HCT116 (cell line): ENCODE measurements around the gene ADK. TPM values are rescaled to one million over a fixed set of nuclear protein-coding genes. Genes with fewer than 3 reads are reported as not detected.

Source experiments
- ATAC-seq: fragments of 200-7000 bp; cut with Tn5 transposase; 2 replicates; pipeline ENCODE4 v1.9.1; 2020; ENCODE audit warnings: mild to moderate bottlenecking, moderate library complexity
- BruUV-seq: library from RNA; stranded (reverse); fragments of 400-500 nt; replicated peaks from 2 replicates; lab custom pipeline; 2021; lab: Mats Ljungman, UMichigan
- CTCF ChIA-PET: fragments of 300-600 bp; sonication (Branson Sonifier 250); formaldehyde crosslinking; loops from one replicate; lab custom pipeline; 2021; ENCODE audit warnings: antibody characterized with exemption; lab: Charles Lee
- POLR2A ChIA-PET: fragments of 300-600, 350-600 bp; sonication (Branson Sonifier 250); formaldehyde crosslinking; loops from one replicate; lab custom pipeline; 2021; ENCODE audit warnings: antibody characterized with exemption; lab: Charles Lee
- RAD21 ChIA-PET, 2 experiments: fragments of 300-600 bp; sonication (Branson Sonifier 250); formaldehyde crosslinking; loops; one replicate each; lab custom pipeline; 2023; ENCODE audit warnings: low total read pairs in 2 of 2; ENCODE audit not compliant: uncharacterized antibody in 2 of 2, unreplicated experiment in 2 of 2, low non-redundant PET in 1 of 2; lab: Charles Lee
- DNase-seq: peaks from one replicate; pipeline ENCODE4 v3.0.0-alpha.2; 2010; ENCODE audit warnings: low read depth, low spot score
- H2AFZ ChIP-seq: fragments of 200-600 bp; shearing (Covaris generic), sonication (generic); 2 replicates; pipeline ENCODE4 v1.6.1; 2017; ENCODE audit warnings: low read depth, mixed run types, mixed read lengths, antibody characterized with exemption, low read length; ENCODE audit not compliant: poor library complexity, severe bottlenecking
- H3K27ac ChIP-seq: 2 replicates; pipeline ENCODE4 v1.5.1; 2012; ENCODE audit warnings: low read depth, low read length
- H3K27me3 ChIP-seq: fragments of 200-600 bp; sonication (generic); 2 replicates; pipeline ENCODE4 v1.6.1; 2016; ENCODE audit warnings: mixed run types, low read length, mixed read lengths; ENCODE audit not compliant: insufficient read depth
- H3K36me3 ChIP-seq, 2 experiments: fragments of 200-500 bp in 1 of 2; fragments of 200-600 bp in 1 of 2; sonication (Bioruptor generic) in 1 of 2; sonication (generic) in 1 of 2; 2 replicates each; pipeline versions ENCODE4 v1.5.1 to v1.6.1; 2014 to 2016; ENCODE audit warnings: low read length in 2 of 2, inconsistent platforms in 1 of 2, mixed read lengths in 1 of 2, mixed run types in 1 of 2; ENCODE audit not compliant: insufficient read depth in 2 of 2, control insufficient read depth in 1 of 2
- H3K4me1 ChIP-seq, 2 experiments: fragments of 200-600 bp in 1 of 2; sonication (generic) in 1 of 2; 2 replicates each; pipeline versions ENCODE4 v1.5.1 to v1.6.1; 2012 to 2017; ENCODE audit warnings: low read length in 2 of 2, inconsistent platforms in 1 of 2, mild to moderate bottlenecking in 1 of 2, mixed read lengths in 1 of 2, mixed run types in 1 of 2, moderate library complexity in 1 of 2; ENCODE audit not compliant: insufficient read depth in 2 of 2, control insufficient read depth in 1 of 2
- H3K4me2 ChIP-seq: fragments of 200-600 bp; sonication (generic); 2 replicates; pipeline ENCODE4 v1.6.1; 2017; ENCODE audit warnings: mixed run types, low read length, mixed read lengths
- H3K4me3 ChIP-seq, 2 experiments: fragments of 200-600 bp in 1 of 2; sonication (generic) in 1 of 2; replicated peaks in 1 of 2; 2 replicates each; pipeline ENCODE4 v1.5.1; 2011 to 2016; ENCODE audit warnings: low read length in 2 of 2, control low read depth in 1 of 2, low read depth in 1 of 2, mild to moderate bottlenecking in 1 of 2, mixed read lengths in 1 of 2, mixed run types in 1 of 2
- H3K79me2 ChIP-seq: fragments of 200-600 bp; sonication (generic); 2 replicates; pipeline ENCODE4 v1.6.1; 2017; ENCODE audit warnings: mild to moderate bottlenecking, mixed run types, low read length, moderate library complexity, mixed read lengths; ENCODE audit not compliant: insufficient read depth
- H3K9ac ChIP-seq: fragments of 200-600 bp; sonication (generic); 2 replicates; pipeline ENCODE4 v1.6.1; 2016; ENCODE audit warnings: low read length, mixed read lengths
- H3K9me2 ChIP-seq: fragments of 200-600 bp; sonication (generic), shearing (Covaris generic); 2 replicates; pipeline ENCODE4 v1.6.1; 2017; ENCODE audit warnings: mixed run types, mild to moderate bottlenecking, moderate library complexity; ENCODE audit not compliant: insufficient read depth
- H3K9me3 ChIP-seq, 2 experiments: fragments of 200-500 bp in 1 of 2; fragments of 200-600 bp in 1 of 2; sonication (Bioruptor generic) in 1 of 2; sonication (generic) in 1 of 2; 2 replicates each; pipeline ENCODE4 v1.6.1; 2014 to 2017; ENCODE audit warnings: low read length in 2 of 2, mixed read lengths in 2 of 2, inconsistent platforms in 1 of 2, low read depth in 1 of 2, mild to moderate bottlenecking in 1 of 2, mixed run types in 1 of 2, moderate library complexity in 1 of 2; ENCODE audit not compliant: control insufficient read depth in 1 of 2, insufficient read depth in 1 of 2
- H4K20me1 ChIP-seq: fragments of 200-600 bp; sonication (generic), shearing (Covaris generic); 2 replicates; pipeline ENCODE4 v1.6.1; 2017; ENCODE audit warnings: mixed run types, mild to moderate bottlenecking, moderate library complexity; ENCODE audit not compliant: insufficient read depth
- CBX3 ChIP-seq: IDR thresholded peaks from 2 replicates; pipeline ENCODE4 v1.6.1; 2012; ENCODE audit warnings: low read depth
- CEBPB ChIP-seq: IDR thresholded peaks from 2 replicates; pipeline ENCODE4 v1.6.1; 2012; ENCODE audit warnings: low read depth
- ELF1 ChIP-seq: IDR thresholded peaks from 2 replicates; pipeline ENCODE4 v1.6.1; 2012; ENCODE audit warnings: low read depth, borderline replicate concordance
- EZH2 ChIP-seq: fragments of 200-600 bp; sonication (generic); IDR thresholded peaks from 2 replicates; pipeline ENCODE4 v1.6.1; 2017; ENCODE audit warnings: antibody characterized with exemption, mixed run types
- FOSL1 ChIP-seq: IDR thresholded peaks from 2 replicates; pipeline ENCODE4 v1.6.1; 2012; ENCODE audit warnings: low read depth
- JUND ChIP-seq: IDR thresholded peaks from 2 replicates; pipeline ENCODE4 v1.6.1; 2012
- RAD21 ChIP-seq: IDR thresholded peaks from 2 replicates; pipeline ENCODE4 v1.6.1; 2012; ENCODE audit warnings: low read depth, mild to moderate bottlenecking
- SIN3A ChIP-seq: IDR thresholded peaks from 2 replicates; pipeline ENCODE4 v1.6.1; 2012; ENCODE audit warnings: low read depth
- SP1 ChIP-seq: IDR thresholded peaks from 2 replicates; pipeline ENCODE4 v1.6.1; 2012; ENCODE audit warnings: low read depth
- SRF ChIP-seq: IDR thresholded peaks from 2 replicates; pipeline ENCODE4 v1.6.1; 2012; ENCODE audit warnings: low read depth
- TCF7L2 ChIP-seq: IDR thresholded peaks from 2 replicates; pipeline ENCODE4 v1.7.0; 2011; ENCODE audit warnings: borderline replicate concordance, inconsistent platforms; ENCODE audit not compliant: insufficient read depth, insufficient read length; ENCODE audit errors: extremely low read depth
- YY1 ChIP-seq: IDR thresholded peaks from 2 replicates; pipeline ENCODE4 v1.6.1; 2011; ENCODE audit warnings: low read length, low read depth, moderate library complexity, mild to moderate bottlenecking; ENCODE audit not compliant: insufficient replicate concordance; ENCODE audit errors: extremely low read depth
- ZFX ChIP-seq: fragments of 450-650 bp; IDR thresholded peaks from 2 replicates; pipeline ENCODE4 v1.6.1; 2017
- intact Hi-C: fragments of 100-400 bp; cut with micrococcal nuclease; formaldehyde crosslinking; loops from 2 replicates; pipeline ENCODE4 v1.10.0; 2022
- total RNA-seq: library from RNA; stranded (reverse); gene quantifications from one replicate; pipeline ENCODE4 v1.2.1, GENCODE V29; 2021; ENCODE audit not compliant: unreplicated experiment
- TF ChIP-seq, protein P1 (sequence below): IDR thresholded peaks from 2 replicates; pipeline ENCODE4 v1.6.1; 2012; ENCODE audit warnings: low read depth
- TF ChIP-seq, protein P2 (sequence below), 3 experiments: fragments of 200-600 bp in 1 of 3; sonication (generic) in 1 of 3; IDR thresholded peaks in 2 of 3; conservative IDR thresholded peaks in 1 of 3; 2 replicates each; pipeline ENCODE4 v1.5.1; 2012 to 2017; ENCODE audit warnings: low read depth in 2 of 3, low read length in 2 of 3, antibody characterized with exemption in 1 of 3, borderline replicate concordance in 1 of 3, control low read depth in 1 of 3, mild to moderate bottlenecking in 1 of 3, mixed read lengths in 1 of 3, mixed run types in 1 of 3, moderate library complexity in 1 of 3; ENCODE audit not compliant: insufficient read depth in 1 of 3

Gene ADK
- total RNA-seq, 1 experiment from 2014 or later: 55.0 TPM

DNA sequence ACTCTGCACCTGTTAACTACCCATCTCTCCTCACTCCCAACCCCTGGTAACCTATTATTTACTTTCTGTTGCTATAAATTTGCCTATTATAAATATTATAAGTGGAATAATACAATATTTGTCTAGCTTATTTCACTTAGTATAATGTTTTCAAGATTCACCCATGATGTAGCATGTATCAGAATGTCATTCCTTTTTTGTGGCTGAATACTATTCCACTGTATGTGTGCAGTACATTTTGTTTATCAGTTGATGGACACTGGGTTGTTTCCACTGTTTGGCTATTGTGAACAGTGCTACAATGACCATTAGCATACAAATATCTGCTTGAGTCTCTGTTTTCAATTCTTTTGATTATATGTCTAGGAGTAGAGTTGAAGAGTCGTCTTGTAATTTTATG, 582.6 kb downstream of the ADK start:
- H3K9ac ChIP-seq: no peak overlapping the region
- H3K9me3 ChIP-seq: no peaks in the 10 kb centered on the region
- no peak for TF ChIP-seq RAD21
- TF ChIP-seq YY1: no peak
- no peak for TF ChIP-seq ZFX
- no peak for TF ChIP-seq EZH2
- no peak for TF ChIP-seq TCF7L2
- ChIA-PET CTCF (no interaction called here), RAD21 (no interaction called here), POLR2A (no interaction called here)
- no TSS peak for BruUV-seq
- DNase-seq: no peak
- H3K4me1 ChIP-seq: no peaks in the 10 kb centered on the region
- no peak for ATAC-seq
- H3K27me3 ChIP-seq: no peaks in the 10 kb centered on the region
- no peak overlapping the region for H3K4me2 ChIP-seq
- no peaks in the 10 kb centered on the region for H3K36me3 ChIP-seq
- H3K27ac ChIP-seq: no peak overlapping the region
- intact Hi-C loops: no loop called here
- no peaks in the 10 kb centered on the region for H3K79me2 ChIP-seq
- no peak overlapping the region for H2AFZ ChIP-seq
- no peaks in the 10 kb centered on the region for H4K20me1 ChIP-seq
- H3K4me3 ChIP-seq: no peak overlapping the region
- H3K9me2 ChIP-seq: no peaks in the 10 kb centered on the region

DNA sequence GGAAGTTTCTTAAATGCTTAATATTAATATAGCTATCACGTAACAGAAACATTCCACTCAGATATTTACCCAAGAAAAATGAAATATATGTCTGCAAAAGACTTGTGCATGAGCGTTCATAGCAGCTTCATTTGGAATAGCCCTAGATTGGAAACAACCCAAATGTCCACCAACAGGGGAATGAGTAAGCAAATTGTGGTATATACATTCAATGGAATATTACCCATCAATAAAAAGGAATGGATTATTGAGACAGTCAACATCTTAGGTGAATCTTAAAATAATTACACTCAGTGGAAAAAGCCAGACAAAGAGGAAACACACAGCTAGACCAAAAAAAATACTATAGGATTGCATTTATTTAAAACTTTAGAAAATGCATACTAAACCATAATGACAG, 585.0 kb downstream of the ADK start:
- Histone ChIP-seq H3K4me1 (no peaks in the 10 kb centered on the region), H3K9me3 (no peaks in the 10 kb centered on the region), H3K79me2 (no peaks in the 10 kb centered on the region), H3K36me3 (no peaks in the 10 kb centered on the region), H3K9ac (no peak overlapping the region), H4K20me1 (no peaks in the 10 kb centered on the region), H3K4me3 (no peak overlapping the region), H3K9me2 (no peaks in the 10 kb centered on the region), H3K27me3 (no peaks in the 10 kb centered on the region), H2AFZ (no peak overlapping the region), H3K27ac (no peak overlapping the region), H3K4me2 (no peak overlapping the region)
- intact Hi-C loops: no loop called here
- DNase-seq (no peak), ATAC-seq (no peak)
- no TSS peak for BruUV-seq
- CTCF ChIA-PET: no interaction called here
- TF ChIP-seq ZFX (no peak), SP1 (no peak), ELF1 (no peak), FOSL1 (no peak), CBX3 (no peak), CEBPB (no peak), SRF (no peak), SIN3A (no peak), JUND (no peak)
- TF ChIP-seq, protein P1, sequence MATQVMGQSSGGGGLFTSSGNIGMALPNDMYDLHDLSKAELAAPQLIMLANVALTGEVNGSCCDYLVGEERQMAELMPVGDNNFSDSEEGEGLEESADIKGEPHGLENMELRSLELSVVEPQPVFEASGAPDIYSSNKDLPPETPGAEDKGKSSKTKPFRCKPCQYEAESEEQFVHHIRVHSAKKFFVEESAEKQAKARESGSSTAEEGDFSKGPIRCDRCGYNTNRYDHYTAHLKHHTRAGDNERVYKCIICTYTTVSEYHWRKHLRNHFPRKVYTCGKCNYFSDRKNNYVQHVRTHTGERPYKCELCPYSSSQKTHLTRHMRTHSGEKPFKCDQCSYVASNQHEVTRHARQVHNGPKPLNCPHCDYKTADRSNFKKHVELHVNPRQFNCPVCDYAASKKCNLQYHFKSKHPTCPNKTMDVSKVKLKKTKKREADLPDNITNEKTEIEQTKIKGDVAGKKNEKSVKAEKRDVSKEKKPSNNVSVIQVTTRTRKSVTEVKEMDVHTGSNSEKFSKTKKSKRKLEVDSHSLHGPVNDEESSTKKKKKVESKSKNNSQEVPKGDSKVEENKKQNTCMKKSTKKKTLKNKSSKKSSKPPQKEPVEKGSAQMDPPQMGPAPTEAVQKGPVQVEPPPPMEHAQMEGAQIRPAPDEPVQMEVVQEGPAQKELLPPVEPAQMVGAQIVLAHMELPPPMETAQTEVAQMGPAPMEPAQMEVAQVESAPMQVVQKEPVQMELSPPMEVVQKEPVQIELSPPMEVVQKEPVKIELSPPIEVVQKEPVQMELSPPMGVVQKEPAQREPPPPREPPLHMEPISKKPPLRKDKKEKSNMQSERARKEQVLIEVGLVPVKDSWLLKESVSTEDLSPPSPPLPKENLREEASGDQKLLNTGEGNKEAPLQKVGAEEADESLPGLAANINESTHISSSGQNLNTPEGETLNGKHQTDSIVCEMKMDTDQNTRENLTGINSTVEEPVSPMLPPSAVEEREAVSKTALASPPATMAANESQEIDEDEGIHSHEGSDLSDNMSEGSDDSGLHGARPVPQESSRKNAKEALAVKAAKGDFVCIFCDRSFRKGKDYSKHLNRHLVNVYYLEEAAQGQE: no peak
- TF ChIP-seq, protein P2, sequence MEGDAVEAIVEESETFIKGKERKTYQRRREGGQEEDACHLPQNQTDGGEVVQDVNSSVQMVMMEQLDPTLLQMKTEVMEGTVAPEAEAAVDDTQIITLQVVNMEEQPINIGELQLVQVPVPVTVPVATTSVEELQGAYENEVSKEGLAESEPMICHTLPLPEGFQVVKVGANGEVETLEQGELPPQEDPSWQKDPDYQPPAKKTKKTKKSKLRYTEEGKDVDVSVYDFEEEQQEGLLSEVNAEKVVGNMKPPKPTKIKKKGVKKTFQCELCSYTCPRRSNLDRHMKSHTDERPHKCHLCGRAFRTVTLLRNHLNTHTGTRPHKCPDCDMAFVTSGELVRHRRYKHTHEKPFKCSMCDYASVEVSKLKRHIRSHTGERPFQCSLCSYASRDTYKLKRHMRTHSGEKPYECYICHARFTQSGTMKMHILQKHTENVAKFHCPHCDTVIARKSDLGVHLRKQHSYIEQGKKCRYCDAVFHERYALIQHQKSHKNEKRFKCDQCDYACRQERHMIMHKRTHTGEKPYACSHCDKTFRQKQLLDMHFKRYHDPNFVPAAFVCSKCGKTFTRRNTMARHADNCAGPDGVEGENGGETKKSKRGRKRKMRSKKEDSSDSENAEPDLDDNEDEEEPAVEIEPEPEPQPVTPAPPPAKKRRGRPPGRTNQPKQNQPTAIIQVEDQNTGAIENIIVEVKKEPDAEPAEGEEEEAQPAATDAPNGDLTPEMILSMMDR (IDR thresholded peaks at IDR 0.05 in 2 of 3, conservative IDR thresholded peaks at IDR 0.05 in 1 of 3; ENCODE audit: borderline replicate concordance in 1 of 3, insufficient read depth in 1 of 3, low read depth in 2 of 3, low read length in 2 of 3): no peak
- POLR2A ChIA-PET: no interaction called here
- RAD21 ChIA-PET: no interaction called here
